ENCODE results near the gene PRCC. TPM values are rescaled to one million over a fixed set of nuclear protein-coding genes. Genes with fewer than 3 reads are reported as not detected.

Gene PRCC
- total and polyA plus RNA-seq, 9 donors, result 24.7 to 72.5 (median 50.9) TPM

DNA sequence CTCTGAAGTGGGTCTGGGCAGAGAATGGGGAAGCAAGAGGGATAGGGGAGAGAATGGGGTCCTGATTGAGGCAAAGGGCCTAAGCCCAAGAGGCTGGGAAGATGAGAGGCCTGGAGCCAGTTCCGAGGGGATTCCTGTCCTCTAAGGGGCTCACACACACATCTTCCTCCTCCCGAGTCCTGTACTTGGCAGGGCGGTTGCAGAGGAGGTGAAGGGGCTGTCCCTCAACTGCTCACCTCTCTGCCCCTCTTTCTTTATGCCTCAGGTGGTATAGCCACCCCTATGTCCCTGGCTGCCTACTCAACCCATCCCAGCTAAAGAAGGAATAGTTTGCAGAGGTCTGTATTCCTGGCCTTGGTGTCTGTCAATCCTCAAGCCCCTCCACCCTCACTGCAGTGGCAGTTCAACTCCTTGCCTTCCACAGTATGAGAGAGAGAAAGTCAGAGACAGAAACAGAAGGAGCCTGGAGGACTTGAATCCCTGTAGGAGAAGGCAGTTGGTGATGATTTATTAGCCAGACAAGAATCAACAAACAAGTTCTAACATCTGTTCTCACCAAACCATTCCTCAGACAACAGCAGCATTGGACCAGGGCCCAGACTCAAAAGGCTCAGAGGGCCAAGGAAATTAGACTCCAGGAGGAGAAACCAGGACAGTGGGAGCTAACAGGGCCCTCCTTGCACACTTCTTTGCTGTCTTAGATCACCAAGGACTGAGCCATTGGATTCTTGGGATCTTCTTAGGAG lies 38.6 kb downstream of the PRCC start:
- no peak for TF ChIP-seq POLR2A (IDR thresholded peaks at IDR 0.05)
- TF ChIP-seq, protein P1, sequence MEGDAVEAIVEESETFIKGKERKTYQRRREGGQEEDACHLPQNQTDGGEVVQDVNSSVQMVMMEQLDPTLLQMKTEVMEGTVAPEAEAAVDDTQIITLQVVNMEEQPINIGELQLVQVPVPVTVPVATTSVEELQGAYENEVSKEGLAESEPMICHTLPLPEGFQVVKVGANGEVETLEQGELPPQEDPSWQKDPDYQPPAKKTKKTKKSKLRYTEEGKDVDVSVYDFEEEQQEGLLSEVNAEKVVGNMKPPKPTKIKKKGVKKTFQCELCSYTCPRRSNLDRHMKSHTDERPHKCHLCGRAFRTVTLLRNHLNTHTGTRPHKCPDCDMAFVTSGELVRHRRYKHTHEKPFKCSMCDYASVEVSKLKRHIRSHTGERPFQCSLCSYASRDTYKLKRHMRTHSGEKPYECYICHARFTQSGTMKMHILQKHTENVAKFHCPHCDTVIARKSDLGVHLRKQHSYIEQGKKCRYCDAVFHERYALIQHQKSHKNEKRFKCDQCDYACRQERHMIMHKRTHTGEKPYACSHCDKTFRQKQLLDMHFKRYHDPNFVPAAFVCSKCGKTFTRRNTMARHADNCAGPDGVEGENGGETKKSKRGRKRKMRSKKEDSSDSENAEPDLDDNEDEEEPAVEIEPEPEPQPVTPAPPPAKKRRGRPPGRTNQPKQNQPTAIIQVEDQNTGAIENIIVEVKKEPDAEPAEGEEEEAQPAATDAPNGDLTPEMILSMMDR (IDR thresholded peaks at IDR 0.05), result no peak
- no peak for TF ChIP-seq EP300 (IDR thresholded peaks at IDR 0.05)

DNA sequence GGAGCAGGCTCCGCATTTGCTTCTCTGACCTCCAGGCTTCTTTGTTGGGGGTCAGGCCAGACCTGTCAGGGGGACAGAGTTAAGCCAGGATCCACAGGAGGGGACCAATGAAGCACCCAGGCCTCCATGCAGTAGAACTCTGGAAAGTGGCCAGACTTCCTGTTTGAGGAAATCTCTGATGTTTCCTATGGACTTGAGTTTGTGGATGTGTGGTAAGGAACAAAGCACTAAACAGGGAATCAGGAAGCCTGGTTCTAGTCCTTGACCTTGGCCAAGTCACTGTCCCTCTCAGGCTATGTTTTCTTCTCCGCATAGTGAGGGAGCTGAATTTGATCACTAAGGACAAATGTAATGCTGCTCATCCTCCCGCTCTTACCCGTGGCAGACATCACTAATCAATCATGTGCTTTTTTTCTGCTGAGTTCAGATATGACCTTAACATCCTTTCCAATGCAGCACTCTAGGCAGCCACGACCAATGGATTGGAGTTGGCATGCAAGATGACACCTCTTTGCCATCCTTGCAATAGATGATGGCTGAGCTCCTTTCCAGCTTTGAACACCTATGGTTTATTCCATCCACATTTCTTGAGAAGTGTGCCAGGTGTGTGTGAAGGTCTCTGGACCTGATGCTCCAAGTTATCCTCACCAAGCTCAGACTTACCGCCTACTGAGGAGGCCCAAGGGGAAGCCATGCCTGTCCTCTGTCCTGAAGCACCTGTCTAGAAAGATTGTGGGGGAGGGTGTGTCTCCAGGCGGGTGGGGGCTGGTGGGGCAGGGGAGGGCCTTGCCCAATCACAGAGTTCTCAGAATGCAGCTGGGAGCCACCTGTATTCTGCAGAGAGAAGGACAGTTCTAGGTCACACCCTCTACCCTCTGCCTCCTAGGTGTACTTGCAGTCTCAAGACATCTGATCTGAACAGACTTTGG lies 39.4 kb downstream of the PRCC start:
- no peak for TF ChIP-seq EP300 (IDR thresholded peaks at IDR 0.05)
- TF ChIP-seq, protein P1 (IDR thresholded peaks at IDR 0.05), result no peak
- no peak for TF ChIP-seq POLR2A (IDR thresholded peaks at IDR 0.05)
- H3K36me3 ChIP-seq, result no peaks in the 10 kb centered on the region
- H3K27me3 ChIP-seq, result no peaks in the 10 kb centered on the region
- 61 to 70% (median 63%) methylated on average over 7 of the region's 7 CpGs for WGBS, 3 donors
- peaks cover 6% of the 10 kb centered on the region for H3K4me1 ChIP-seq (ENCODE audit: insufficient read depth)
- no peaks in the 10 kb centered on the region for H3K9me3 ChIP-seq
- no peak overlapping the region for H3K27ac ChIP-seq
- H3K4me3 ChIP-seq, result no peak overlapping the region
- intact Hi-C loops (cut with DNase I), result no loop called here
- DNase-seq, result no peak

More for the DNA sequence above, 38.6 kb downstream of the PRCC start:
- H3K36me3 ChIP-seq, result no peaks in the 10 kb centered on the region
- DNase-seq, result peak; percentile 36 to 61 (median 53)
- intact Hi-C loops (cut with DNase I), result no loop called here
- WGBS, 3 donors, result 61% methylated on average over 3 of the region's 3 CpGs
- no peaks in the 10 kb centered on the region for H3K27me3 ChIP-seq
- H3K4me3 ChIP-seq, result no peak overlapping the region
- no peaks in the 10 kb centered on the region for H3K9me3 ChIP-seq
- H3K4me1 ChIP-seq (ENCODE audit: insufficient read depth), result peaks cover 6% of the 10 kb centered on the region
- no peak overlapping the region for H3K27ac ChIP-seq

DNA sequence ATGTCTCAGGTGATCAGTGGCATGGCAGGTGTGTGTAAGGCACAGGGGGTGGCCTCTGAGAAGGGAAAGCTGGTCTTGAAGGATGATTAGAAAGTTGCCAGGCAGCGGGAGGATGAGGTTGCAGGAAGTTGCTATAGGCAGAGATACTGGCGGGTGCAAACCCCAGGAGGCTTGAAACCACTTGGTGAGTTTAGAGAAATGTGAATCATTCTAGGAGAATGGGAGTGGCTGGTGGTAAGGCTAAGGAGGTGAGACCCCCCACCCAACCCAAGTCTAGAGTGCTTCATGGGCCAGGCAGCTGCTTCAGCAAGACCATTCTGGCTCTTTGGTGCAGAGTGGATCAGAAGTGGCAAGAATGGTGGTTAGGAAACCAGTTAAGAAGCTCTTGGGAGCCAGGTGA lies 40.3 kb downstream of the PRCC start:
- H3K9me3 ChIP-seq, result no peaks in the 10 kb centered on the region
- no peak for DNase-seq
- no peaks in the 10 kb centered on the region for H3K27me3 ChIP-seq
- WGBS, 3 donors, result 95 to 100% (median 96%) methylated on average over 2 of the region's 2 CpGs
- H3K4me1 ChIP-seq (ENCODE audit: insufficient read depth), result peaks cover 6% of the 10 kb centered on the region
- no peak overlapping the region for H3K27ac ChIP-seq
- TF ChIP-seq, protein P1 (IDR thresholded peaks at IDR 0.05), result no peak
- TF ChIP-seq EP300 (IDR thresholded peaks at IDR 0.05), result no peak
- TF ChIP-seq POLR2A (IDR thresholded peaks at IDR 0.05), result no peak
- intact Hi-C loops (cut with DNase I), result no loop called here
- H3K4me3 ChIP-seq, result no peak overlapping the region
- no peaks in the 10 kb centered on the region for H3K36me3 ChIP-seq

DNA sequence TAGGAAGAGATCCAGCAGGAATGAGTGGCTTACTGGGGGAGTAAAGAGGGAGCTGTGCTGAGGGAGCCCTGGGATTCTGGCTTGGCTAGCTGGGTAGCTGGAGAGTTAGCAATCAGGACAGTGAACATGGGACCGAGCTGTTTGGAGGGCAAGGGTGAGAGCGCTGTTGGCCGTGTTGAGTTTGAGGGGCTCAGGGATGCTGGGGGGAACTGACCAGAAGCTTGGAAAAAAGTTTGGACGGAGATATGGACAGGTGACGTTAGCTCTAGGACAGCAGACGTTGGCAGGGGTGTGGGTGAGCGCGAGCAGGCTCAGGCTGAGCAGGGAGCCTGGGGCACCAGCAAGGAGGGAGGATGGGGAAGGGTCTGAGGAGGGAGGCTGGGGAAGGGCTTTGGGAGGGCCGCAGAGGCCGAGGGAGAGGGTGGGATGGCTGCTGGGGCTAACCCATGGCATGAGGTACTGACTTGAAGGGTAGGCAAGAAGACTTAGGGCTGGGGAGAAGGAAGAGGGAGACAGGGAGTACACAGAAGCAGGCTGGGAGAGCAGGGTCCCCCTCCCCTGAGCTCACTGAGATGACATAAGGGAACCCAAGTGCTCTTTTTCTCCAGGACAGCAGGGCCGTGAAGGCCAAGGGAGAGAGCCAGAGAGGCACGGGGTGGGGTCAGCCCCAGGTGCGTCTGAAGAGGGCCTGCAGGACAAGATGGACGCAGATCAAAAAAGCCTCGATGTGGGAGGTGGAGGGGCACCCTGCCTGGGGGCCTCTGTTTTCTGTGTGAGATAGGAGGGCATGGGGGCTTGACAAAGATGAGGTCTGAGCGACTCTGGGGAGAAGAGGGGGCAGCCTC lies 41.1 kb downstream of the PRCC start:
- Histone ChIP-seq H3K9me3 (no peaks in the 10 kb centered on the region), H3K4me1 (ENCODE audit: insufficient read depth) (peaks cover 7% of the 10 kb centered on the region), H3K27ac (no peak overlapping the region), H3K4me3 (no peak overlapping the region), H3K27me3 (no peaks in the 10 kb centered on the region), H3K36me3 (no peaks in the 10 kb centered on the region)
- TF ChIP-seq EP300 (IDR thresholded peaks at IDR 0.05), result no peak
- TF ChIP-seq, protein P1 (IDR thresholded peaks at IDR 0.05), result no peak
- TF ChIP-seq POLR2A (IDR thresholded peaks at IDR 0.05), result no peak
- intact Hi-C loops (cut with DNase I), result no loop called here
- WGBS, 3 donors, result 87 to 89% (median 87%) methylated on average over 16 of the region's 16 CpGs
- no peak for DNase-seq
